T-cell (primary cell): Measurements from ENCODE around the gene KIN. TPM values are rescaled to one million over a fixed set of nuclear protein-coding genes. Genes with fewer than 3 reads are reported as not detected.
"Not testable (repeated sequence)": the region's sequence is repeated elsewhere in the genome, so short reads cannot be mapped to it uniquely, and the experiment has no call there.

Experiments
- ATAC-seq, 4 experiments: fragments of 200-7000 bp in 3 of 4; fragments of 150-1000 bp in 1 of 4; cut with Tn5 transposase; replicated peaks in 1 of 4; 1 replicate in 3 of 4; 2 replicates in 1 of 4; pipeline ENCODE4 v1.10.0; 2021; ENCODE audit warnings: moderate library complexity in 3 of 4, mild to moderate bottlenecking in 2 of 4, moderate number of reproducible peaks in 1 of 4
- CTCF ChIA-PET, 2 donors: fragments of 300-600 bp; sonication (Branson Sonifier 250); formaldehyde crosslinking; loops; one replicate each; lab custom pipeline; 2022; ENCODE audit warnings: antibody characterized with exemption in 2 of 2; lab: Charles Lee
- POLR2A ChIA-PET, 2 donors: fragments of 300-600 bp; sonication (Branson Sonifier 250); formaldehyde crosslinking; loops; one replicate each; lab custom pipeline; 2022; ENCODE audit warnings: antibody characterized with exemption in 2 of 2; lab: Charles Lee
- DNase-seq, 35 experiments: peaks; one replicate each; pipeline versions ENCODE4 v3.0.0 to v3.0.0-alpha.2; 2013 to 2023
- H3K27ac ChIP-seq: one replicate; pipeline ENCODE4 v1.5.1; 2013; ENCODE audit warnings: low read length
- H3K27me3 ChIP-seq, 2 experiments: replicated peaks in 1 of 2; 1 replicate in 1 of 2; 2 replicates in 1 of 2; pipeline versions ENCODE4 v1.6.1 to v1.7.0; 2013; ENCODE audit warnings: low read length in 1 of 2, mixed read lengths in 1 of 2; ENCODE audit not compliant: control insufficient read depth in 2 of 2, insufficient read depth in 2 of 2; ENCODE audit errors: extremely low read depth in 1 of 2
- H3K36me3 ChIP-seq, 2 donors: 1 replicate in 1 of 2; 2 replicates in 1 of 2; pipeline versions ENCODE4 v1.6.1 to v1.7.0; 2013; ENCODE audit warnings: low read length in 1 of 2; ENCODE audit not compliant: control insufficient read depth in 2 of 2, insufficient read depth in 1 of 2; ENCODE audit errors: extremely low read depth in 1 of 2
- H3K4me1 ChIP-seq, 2 experiments: 1 replicate in 1 of 2; 2 replicates in 1 of 2; pipeline versions ENCODE4 v1.6.1 to v1.7.0; 2013; ENCODE audit warnings: low read length in 2 of 2, mixed read lengths in 1 of 2; ENCODE audit not compliant: insufficient read depth in 2 of 2, control insufficient read depth in 1 of 2; ENCODE audit errors: extremely low read depth in 1 of 2
- H3K4me3 ChIP-seq, 2 donors: 1 replicate in 1 of 2; 2 replicates in 1 of 2; pipeline versions ENCODE4 v1.5.1 to v1.7.0; 2013; ENCODE audit warnings: mild to moderate bottlenecking in 2 of 2, low read length in 1 of 2, moderate library complexity in 1 of 2; ENCODE audit not compliant: control insufficient read depth in 1 of 2; ENCODE audit errors: extremely low read depth in 1 of 2
- H3K9me3 ChIP-seq: 2 replicates; pipeline ENCODE4 v1.7.0; 2013
- H3K27ac Mint-ChIP-seq, 2 donors: one replicate each; pipeline ENCODE4 v1.8.0; 2020 to 2021; ENCODE audit warnings: mild to moderate bottlenecking in 2 of 2, mixed read lengths in 2 of 2
- H3K27me3 Mint-ChIP-seq, 2 donors: one replicate each; pipeline ENCODE4 v1.8.0; 2021 to 2022; ENCODE audit warnings: mixed read lengths in 2 of 2
- H3K36me3 Mint-ChIP-seq: one replicate; pipeline ENCODE4 v1.8.0; 2021; ENCODE audit warnings: mixed read lengths
- H3K4me1 Mint-ChIP-seq, 3 donors: one replicate each; pipeline ENCODE4 v1.8.0; 2020 to 2022; ENCODE audit warnings: mixed read lengths in 3 of 3, mild to moderate bottlenecking in 1 of 3
- H3K4me3 Mint-ChIP-seq, 3 donors: one replicate each; pipeline ENCODE4 v1.8.0; 2020 to 2022; ENCODE audit warnings: mild to moderate bottlenecking in 3 of 3, mixed read lengths in 3 of 3, moderate library complexity in 3 of 3
- H3K9me3 Mint-ChIP-seq, 3 donors: one replicate each; pipeline ENCODE4 v1.8.0; 2020 to 2022; ENCODE audit warnings: mixed read lengths in 3 of 3
- WGBS: methylation state at CpG from one replicate; pipeline ENCODE4 v1.1.5; 2013; ENCODE audit warnings: missing lambda C conversion rate; ENCODE audit not compliant: insufficient coverage; 5-methylcytosine and 5-hydroxymethylcytosine counted together
- total RNA-seq, 35 experiments: library from RNA in 6 of 35; stranded (reverse) in 6 of 35; fragments of 120-200 nt in 1 of 35; gene quantifications; one replicate each; pipeline versions ENCODE4 v1.2.1 to v1.2.4 and lab custom pipeline; 2013 to 2026

KIN gene
- total RNA-seq, 5 donors from 2014 or later (not counting 1 experiment from before 2014, with no cell fraction given) = 7.1 to 13.3 (median 10.0) TPM

GRCh38 chr10:7786430-7786829 lies 1.4 kb downstream of the KIN start:
- ATAC-seq = no peak
- Histone ChIP-seq H3K9me3 (no peaks in the 10 kb centered on the region), H3K4me3 (no peak overlapping the region), H3K27me3 (no peaks in the 10 kb centered on the region), H3K4me1 (peaks cover 21% of the 10 kb centered on the region in 2 experiments), H3K27ac (no peak overlapping the region), H3K36me3 (peaks cover 0 to 3% of the 10 kb centered on the region in 2 donors)
- no peak for DNase-seq
- CTCF ChIA-PET = no interaction called here
- POLR2A ChIA-PET = interaction anchor here (0.6 to 3.4 kb wide), 3 partner anchors 32 to 1810 kb away, joined by 3 to 23 read pairs (median 3); partner anchors contain the start of gene TAF3 (in 1 of the 2)
- no CpG with 5 or more reads among the region's 3 CpGs for WGBS
- no peaks in the 10 kb centered on the region for H3K9me3 Mint-ChIP-seq
- H3K27me3 Mint-ChIP-seq = no peaks in the 10 kb centered on the region
- H3K36me3 Mint-ChIP-seq = peaks cover 16% of the 10 kb centered on the region
- no peak overlapping the region for H3K4me3 Mint-ChIP-seq
- peaks cover 25 to 57% (median 54%) of the 10 kb centered on the region in 3 donors for H3K4me1 Mint-ChIP-seq
- peak overlapping the region in 1 of 2 donors; percentile 24 for H3K27ac Mint-ChIP-seq

- ATAC-seq, H3K27me3 ChIP-seq, H3K9me3 ChIP-seq, H3K27ac Mint-ChIP-seq, POLR2A ChIA-PET, H3K4me3 ChIP-seq, H3K27ac ChIP-seq, H3K9me3 Mint-ChIP-seq, CTCF ChIA-PET, H3K4me3 Mint-ChIP-seq, DNase-seq, H3K27me3 Mint-ChIP-seq: not testable (repeated sequence)
- Histone ChIP-seq H3K36me3 (peaks cover 14 to 33% of the 10 kb centered on the region in 2 donors), H3K4me1 (peaks cover 6 to 11% of the 10 kb centered on the region in 2 experiments)
- Mint-ChIP-seq H3K36me3 (peaks cover 34% of the 10 kb centered on the region), H3K4me1 (peaks cover 7 to 34% (median 31%) of the 10 kb centered on the region in 3 donors)
- WGBS = 100% methylated on average over 2 of the region's 6 CpGs
Observed at GRCh38 chr10:7782194-7782593, 5.6 kb downstream of the KIN start.

GRCh38 chr10:7776777-7777176 lies 11.0 kb downstream of the KIN start:
- H3K4me1 ChIP-seq = no peaks in the 10 kb centered on the region
- no peak overlapping the region for H3K4me3 ChIP-seq
- no peak overlapping the region for H3K27ac ChIP-seq
- H3K27me3 Mint-ChIP-seq = no peaks in the 10 kb centered on the region
- no peak overlapping the region for H3K27ac Mint-ChIP-seq
- no CpG with 5 or more reads among the region's 2 CpGs for WGBS
- POLR2A ChIA-PET = interaction anchor here (0.5 to 0.6 kb wide), 3 partner anchors 9 to 1799 kb away, joined by 3 to 6 read pairs (median 6); no protein-coding TSS in a partner anchor
- H3K36me3 Mint-ChIP-seq = peaks cover 62% of the 10 kb centered on the region
- CTCF ChIA-PET = interaction anchor here (0.6 to 0.8 kb wide), 3 partner anchors 8 to 104 kb away, joined by 3 to 5 read pairs (median 4); no protein-coding TSS in a partner anchor
- DNase-seq (no peak), ATAC-seq (no peak)
- peaks cover 5 to 7% (median 6%) of the 10 kb centered on the region in 3 donors for H3K4me1 Mint-ChIP-seq
- H3K4me3 Mint-ChIP-seq = no peak overlapping the region
- H3K36me3 ChIP-seq = peaks cover 14 to 71% of the 10 kb centered on the region in 2 donors
- H3K27me3 ChIP-seq = no peaks in the 10 kb centered on the region
- H3K9me3 ChIP-seq = no peaks in the 10 kb centered on the region
- H3K9me3 Mint-ChIP-seq = no peaks in the 10 kb centered on the region

- Mint-ChIP-seq H3K27me3 (no peaks in the 10 kb centered on the region), H3K4me3 (no peak overlapping the region), H3K9me3 (no peaks in the 10 kb centered on the region), H3K4me1 (no peaks in the 10 kb centered on the region), H3K27ac (no peak overlapping the region), H3K36me3 (peaks cover 59% of the 10 kb centered on the region)
- peaks cover 7 to 58% of the 10 kb centered on the region in 2 donors for H3K36me3 ChIP-seq
- H3K9me3 ChIP-seq = no peaks in the 10 kb centered on the region
- H3K4me1 ChIP-seq = no peaks in the 10 kb centered on the region
- ChIA-PET POLR2A (interaction anchor here in 1 of 2 donors (1.4 kb wide), 1 partner anchor 14 kb away, joined by 4 read pairs; the partner anchor contains the start of genes ATP5F1C and KIN), CTCF (no interaction called here)
- no peaks in the 10 kb centered on the region for H3K27me3 ChIP-seq
- DNase-seq = no peak
- no peak overlapping the region for H3K4me3 ChIP-seq
- 76% methylated on average over 3 of the region's 10 CpGs for WGBS
- no peak for ATAC-seq
- H3K27ac ChIP-seq = no peak overlapping the region
Observed at GRCh38 chr10:7773845-7774801, 13.7 kb downstream of the KIN start.

- Histone ChIP-seq H3K4me3 (no peak overlapping the region), H3K9me3 (no peaks in the 10 kb centered on the region), H3K36me3 (peaks cover 3 to 55% of the 10 kb centered on the region in 2 donors), H3K27ac (no peak overlapping the region), H3K27me3 (no peaks in the 10 kb centered on the region), H3K4me1 (no peaks in the 10 kb centered on the region)
- peaks cover 60% of the 10 kb centered on the region for H3K36me3 Mint-ChIP-seq
- H3K4me3 Mint-ChIP-seq = no peak overlapping the region
- no peaks in the 10 kb centered on the region for H3K9me3 Mint-ChIP-seq
- no peak for DNase-seq
- POLR2A ChIA-PET = interaction anchor here in 1 of 2 donors (0.6 kb wide), 2 partner anchors 9 to 80 kb away, joined by 6 read pairs; no protein-coding TSS in a partner anchor
- H3K4me1 Mint-ChIP-seq = no peaks in the 10 kb centered on the region
- 100% methylated on average over 5 of the region's 7 CpGs for WGBS
- CTCF ChIA-PET = interaction anchor here in 1 of 2 donors (0.6 to 0.7 kb wide), 2 partner anchors 9 to 1373 kb away, joined by 3 to 4 read pairs; no protein-coding TSS in a partner anchor
- no peak overlapping the region for H3K27ac Mint-ChIP-seq
- H3K27me3 Mint-ChIP-seq = no peaks in the 10 kb centered on the region
- ATAC-seq = no peak
Observed at GRCh38 chr10:7768417-7768816, 19.4 kb downstream of the KIN start.

- Mint-ChIP-seq H3K36me3 (peaks cover 60% of the 10 kb centered on the region), H3K4me3 (no peak overlapping the region), H3K9me3 (no peaks in the 10 kb centered on the region), H3K27ac (no peak overlapping the region), H3K4me1 (no peaks in the 10 kb centered on the region), H3K27me3 (no peaks in the 10 kb centered on the region)
- no peak overlapping the region for H3K4me3 ChIP-seq
- no peaks in the 10 kb centered on the region for H3K4me1 ChIP-seq
- no peaks in the 10 kb centered on the region for H3K9me3 ChIP-seq
- H3K27me3 ChIP-seq = no peaks in the 10 kb centered on the region
- POLR2A ChIA-PET = no interaction called here
- CTCF ChIA-PET = no interaction called here
- no peak overlapping the region for H3K27ac ChIP-seq
- over 99% methylated on average over 8 of the region's 10 CpGs for WGBS
- H3K36me3 ChIP-seq = peaks cover 3 to 57% of the 10 kb centered on the region in 2 donors
- ATAC-seq = no peak
- DNase-seq = no peak
Observed at GRCh38 chr10:7767209-7767608, 20.6 kb downstream of the KIN start.
